Colonic mucosa (tissue), 4 donors: ENCODE results near the gene STARD13. TPM values are rescaled to one million over a fixed set of nuclear protein-coding genes. Genes with fewer than 3 reads are reported as not detected.

Experiments
- DNase-seq: peaks from one replicate; pipeline ENCODE4 v3.0.0-alpha.2; 2020
- H3K27ac ChIP-seq: fragments of 200-600 bp; one replicate; pipeline ENCODE4 v1.8.0; 2021
- H3K27me3 ChIP-seq: fragments of 200-600 bp; one replicate; pipeline ENCODE4 v1.8.0; 2021
- H3K36me3 ChIP-seq: fragments of 200-600 bp; one replicate; pipeline ENCODE4 v1.8.0; 2021
- H3K4me1 ChIP-seq: fragments of 200-600 bp; one replicate; pipeline ENCODE4 v1.8.0; 2021; ENCODE audit warnings: mild to moderate bottlenecking
- H3K4me3 ChIP-seq: fragments of 200-600 bp; one replicate; pipeline ENCODE4 v1.8.0; 2021
- H3K9ac ChIP-seq, 2 donors: one replicate each; pipeline ENCODE4 v1.7.0; 2013; ENCODE audit warnings: control low read depth in 2 of 2, low read depth in 2 of 2, low read length in 2 of 2
- H3K9me3 ChIP-seq: fragments of 200-600 bp; one replicate; pipeline ENCODE4 v1.8.0; 2021
- CTCF ChIP-seq: fragments of 200-600 bp; IDR thresholded peaks from one replicate; pipeline ENCODE4 v1.8.0; 2022; ENCODE audit warnings: antibody characterized with exemption, mild to moderate bottlenecking
- intact Hi-C: fragments of 100-400 bp; cut with DNase I; formaldehyde crosslinking; loops from one replicate; pipeline ENCODE4 v1.14.1; 2022
- total RNA-seq, 2 donors: library from RNA; stranded (reverse); fragmentation: NEBNext Ultra II Directional in 1 of 2; extraction: Animal tissue kit (Norgen Biotek cat#: 25700) in 1 of 2; gene quantifications; one replicate each; pipeline ENCODE4 v1.2.1, GENCODE V29; 2021
- donor health status: healthy.
- donor health status: DM: no; HTN: no; CAD: no.
- donor health status: DM: no; HTN: no; CAD: no.

Gene STARD13
- total RNA-seq, 2 donors from 2014 or later: 21.3 to 30.2 TPM

GRCh38 chr13:33087790-33088189 is 197.8 kb downstream of the STARD13 start:
- Histone ChIP-seq H3K4me1 (no peaks in the 10 kb centered on the region), H3K4me3 (no peak overlapping the region), H3K36me3 (no peaks in the 10 kb centered on the region), H3K9ac (no peak overlapping the region), H3K27me3 (no peaks in the 10 kb centered on the region), H3K27ac (no peak overlapping the region), H3K9me3 (no peaks in the 10 kb centered on the region)
- intact Hi-C loops: no loop called here
- TF ChIP-seq CTCF: no peak
- DNase-seq: no peak

GRCh38 chr13:33087091-33087490 is 198.5 kb downstream of the STARD13 start:
- no peaks in the 10 kb centered on the region for H3K27me3 ChIP-seq
- H3K9me3 ChIP-seq: no peaks in the 10 kb centered on the region
- H3K36me3 ChIP-seq: no peaks in the 10 kb centered on the region
- TF ChIP-seq CTCF: no peak
- no peak overlapping the region for H3K27ac ChIP-seq
- no peak overlapping the region for H3K4me3 ChIP-seq
- H3K4me1 ChIP-seq: no peaks in the 10 kb centered on the region
- intact Hi-C loops: no loop called here
- no peak overlapping the region for H3K9ac ChIP-seq
- DNase-seq: no peak

- H3K4me1 ChIP-seq: no peaks in the 10 kb centered on the region
- H3K9ac ChIP-seq: no peak overlapping the region
- no peak overlapping the region for H3K4me3 ChIP-seq
- intact Hi-C loops: no loop called here
- no peaks in the 10 kb centered on the region for H3K9me3 ChIP-seq
- DNase-seq: no peak
- H3K27ac ChIP-seq: no peak overlapping the region
- TF ChIP-seq CTCF: no peak
- no peaks in the 10 kb centered on the region for H3K36me3 ChIP-seq
- no peaks in the 10 kb centered on the region for H3K27me3 ChIP-seq
Measured at GRCh38 chr13:33083054-33083453, 202.5 kb downstream of the STARD13 start.

- no peak for TF ChIP-seq CTCF
- H3K27me3 ChIP-seq: no peaks in the 10 kb centered on the region
- no peak for DNase-seq
- no peak overlapping the region for H3K4me3 ChIP-seq
- H3K9ac ChIP-seq: no peak overlapping the region
- H3K27ac ChIP-seq: no peak overlapping the region
- no peaks in the 10 kb centered on the region for H3K9me3 ChIP-seq
- no peaks in the 10 kb centered on the region for H3K4me1 ChIP-seq
- H3K36me3 ChIP-seq: no peaks in the 10 kb centered on the region
- intact Hi-C loops: no loop called here
Measured at GRCh38 chr13:33081666-33082065, 203.9 kb downstream of the STARD13 start.

- Histone ChIP-seq H3K9me3 (no peaks in the 10 kb centered on the region), H3K9ac (no peak overlapping the region), H3K27me3 (no peaks in the 10 kb centered on the region), H3K4me3 (no peak overlapping the region), H3K27ac (no peak overlapping the region), H3K4me1 (no peaks in the 10 kb centered on the region), H3K36me3 (no peaks in the 10 kb centered on the region)
- no peak for DNase-seq
- intact Hi-C loops: no loop called here
- no peak for TF ChIP-seq CTCF
Measured at GRCh38 chr13:33080972-33081590, 204.5 kb downstream of the STARD13 start.
